Measurements from ENCODE around the gene MFSD11. TPM values are rescaled to one million over a fixed set of nuclear protein-coding genes. Genes with fewer than 3 reads are reported as not detected.

MFSD11 gene
- total and polyA plus RNA-seq, 10 donors = 6.9 to 45.4 (median 31.7) TPM

- intact Hi-C loops (cut with DNase I; ENCODE audit: low total_unique reads) = no loop called here
- Histone ChIP-seq H3K4me3 (no peak overlapping the region), H3K36me3 (peaks cover 3 to 100% (median 58%) of the 10 kb centered on the region in 6 donors), H3K4me1 (peaks cover 0 to 16% (median 11%) of the 10 kb centered on the region in 6 donors), H3K27ac (peak overlapping the region in 6 of 8 donors; percentile 53 to 70 (median 60)), H3K27me3 (replicated peaks in 1 of 7) (no peaks in the 10 kb centered on the region), H3K9me3 (no peaks in the 10 kb centered on the region)
- WGBS, 5 donors = 61 to 81% (median 65%) methylated on average over 6 of the region's 6 CpGs
- TF ChIP-seq CTCF (IDR thresholded peaks at IDR 0.05 in 8 of 11, conservative IDR thresholded peaks at IDR 0.05 in 3 of 11) (no peak), POLR2AphosphoS5 (IDR thresholded peaks at IDR 0.05) (peak in 1 of 3 donors; percentile 10), POLR2A (IDR thresholded peaks at IDR 0.05) (no peak)
- DNase-seq = no peak
Measured at GRCh38 chr17:76772842-76773525, 35.1 kb downstream of the MFSD11 start.

GRCh38 chr17:76775021-76775600 lies 37.2 kb downstream of the MFSD11 start:
- H3K27ac ChIP-seq = no peak overlapping the region
- H3K4me1 ChIP-seq = peaks cover 0 to 16% (median 11%) of the 10 kb centered on the region in 6 donors
- no peaks in the 10 kb centered on the region for H3K27me3 ChIP-seq (replicated peaks in 1 of 7)
- no peaks in the 10 kb centered on the region for H3K9me3 ChIP-seq
- TF ChIP-seq POLR2A (IDR thresholded peaks at IDR 0.05) (no peak), POLR2AphosphoS5 (IDR thresholded peaks at IDR 0.05) (no peak), CTCF (IDR thresholded peaks at IDR 0.05 in 8 of 11, conservative IDR thresholded peaks at IDR 0.05 in 3 of 11) (no peak)
- intact Hi-C loops (cut with DNase I; ENCODE audit: low total_unique reads) = no loop called here
- DNase-seq = no peak
- peaks cover 3 to 100% (median 58%) of the 10 kb centered on the region in 6 donors for H3K36me3 ChIP-seq
- H3K4me3 ChIP-seq = no peak overlapping the region
- 92 to 95% (median 93%) methylated on average over 10 of the region's 10 CpGs for WGBS, 5 donors

GRCh38 chr17:76781056-76781982 lies 43.4 kb downstream of the MFSD11 start:
- Histone ChIP-seq H3K36me3 (peaks cover 3 to 100% (median 39%) of the 10 kb centered on the region in 6 donors), H3K9me3 (no peaks in the 10 kb centered on the region), H3K27me3 (replicated peaks in 1 of 7) (no peaks in the 10 kb centered on the region), H3K27ac (no peak overlapping the region), H3K4me1 (no peaks in the 10 kb centered on the region), H3K4me3 (no peak overlapping the region)
- TF ChIP-seq CTCF (IDR thresholded peaks at IDR 0.05 in 8 of 11, conservative IDR thresholded peaks at IDR 0.05 in 3 of 11) = peak in 1 of 11 experiments; percentile 6
- TF ChIP-seq POLR2A (IDR thresholded peaks at IDR 0.05) = no peak
- no peak for TF ChIP-seq POLR2AphosphoS5 (IDR thresholded peaks at IDR 0.05)
- 90 to 92% (median 91%) methylated on average over 12 of the region's 12 CpGs for WGBS, 5 donors
- intact Hi-C loops (cut with DNase I; ENCODE audit: low total_unique reads) = no loop called here
- no peak for DNase-seq

Data from spleen (tissue), 11 donors.